Astrocyte of the cerebellum (primary cell): Measurements from ENCODE around the gene AKNA.
A peak's percentile ranks its signal among the peaks of the same experiment; 100 is the strongest.

Source experiments
- DNase-seq: peaks from one replicate; pipeline ENCODE4 v3.0.0-alpha.2; 2011; ENCODE audit warnings: low read depth
- H3K4me3 ChIP-seq: 2 replicates; pipeline ENCODE4 v1.5.1; 2011; ENCODE audit warnings: mild to moderate bottlenecking, low read depth, low read length, moderate library complexity
- CTCF ChIP-seq: IDR thresholded peaks from 2 replicates; pipeline ENCODE4 v1.5.1; 2012; ENCODE audit warnings: low read length, low read depth, moderate library complexity, mild to moderate bottlenecking; ENCODE audit errors: missing control alignments
- in situ Hi-C: cut with HindIII; loops from 2 replicates; pipeline ENCODE4 v1.10.0; 2017; ENCODE audit warnings: low sequenced_read_pairs

AKNA gene

DNA sequence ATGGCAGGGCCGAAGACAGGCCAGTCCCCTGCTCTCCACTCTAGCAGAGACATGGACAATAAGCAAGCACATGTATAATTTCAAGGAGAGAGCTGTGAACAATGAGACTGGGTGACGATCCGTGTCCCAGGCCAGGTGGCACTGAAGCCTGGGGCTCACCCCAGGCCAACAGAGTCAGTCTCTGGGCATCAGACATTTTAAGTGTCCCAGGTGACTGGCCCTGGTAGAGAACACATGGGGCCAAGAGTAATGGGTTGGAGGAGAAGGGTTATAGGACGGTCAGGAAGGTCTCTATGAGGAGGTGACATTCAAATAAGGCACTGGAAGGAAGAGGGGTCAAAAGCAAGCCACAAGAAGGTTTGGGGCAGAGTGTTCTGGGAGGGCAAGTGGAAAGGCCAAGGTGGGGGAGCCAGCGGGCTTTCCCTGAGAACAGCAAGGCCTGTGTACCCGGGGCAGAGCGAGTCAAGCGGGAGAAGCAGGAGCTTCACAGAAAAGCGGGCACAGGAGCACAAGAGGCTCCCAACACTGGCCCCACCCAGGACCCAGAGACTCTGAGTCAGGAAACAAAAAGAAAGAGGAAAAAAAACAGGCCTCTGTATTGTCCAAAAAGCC lies 1.1 kb upstream of the AKNA start:
- DNase-seq = no peak
- no peak overlapping the region for H3K4me3 ChIP-seq
- in situ Hi-C loops = no loop called here
- no peak for TF ChIP-seq CTCF

DNA sequence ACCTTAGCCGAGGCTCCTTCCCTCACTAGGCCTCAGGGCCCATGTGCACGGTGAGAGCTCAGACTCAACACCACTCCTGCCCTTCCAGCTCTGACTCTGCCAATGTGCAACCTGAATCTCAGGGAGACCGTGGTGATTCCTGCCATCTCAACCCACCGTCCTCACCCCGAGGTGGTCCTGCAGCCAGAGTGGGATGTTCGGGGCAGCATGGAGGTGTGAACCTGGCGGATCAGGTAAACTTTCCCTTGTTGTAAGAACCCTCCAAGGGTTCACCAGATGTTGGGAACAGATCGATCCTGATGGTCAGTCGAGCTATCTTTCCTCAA lies 538 bp upstream of the AKNA start:
- in situ Hi-C loops = no loop called here
- DNase-seq = no peak
- peak overlapping the region; percentile 51 for H3K4me3 ChIP-seq
- no peak for TF ChIP-seq CTCF

DNA sequence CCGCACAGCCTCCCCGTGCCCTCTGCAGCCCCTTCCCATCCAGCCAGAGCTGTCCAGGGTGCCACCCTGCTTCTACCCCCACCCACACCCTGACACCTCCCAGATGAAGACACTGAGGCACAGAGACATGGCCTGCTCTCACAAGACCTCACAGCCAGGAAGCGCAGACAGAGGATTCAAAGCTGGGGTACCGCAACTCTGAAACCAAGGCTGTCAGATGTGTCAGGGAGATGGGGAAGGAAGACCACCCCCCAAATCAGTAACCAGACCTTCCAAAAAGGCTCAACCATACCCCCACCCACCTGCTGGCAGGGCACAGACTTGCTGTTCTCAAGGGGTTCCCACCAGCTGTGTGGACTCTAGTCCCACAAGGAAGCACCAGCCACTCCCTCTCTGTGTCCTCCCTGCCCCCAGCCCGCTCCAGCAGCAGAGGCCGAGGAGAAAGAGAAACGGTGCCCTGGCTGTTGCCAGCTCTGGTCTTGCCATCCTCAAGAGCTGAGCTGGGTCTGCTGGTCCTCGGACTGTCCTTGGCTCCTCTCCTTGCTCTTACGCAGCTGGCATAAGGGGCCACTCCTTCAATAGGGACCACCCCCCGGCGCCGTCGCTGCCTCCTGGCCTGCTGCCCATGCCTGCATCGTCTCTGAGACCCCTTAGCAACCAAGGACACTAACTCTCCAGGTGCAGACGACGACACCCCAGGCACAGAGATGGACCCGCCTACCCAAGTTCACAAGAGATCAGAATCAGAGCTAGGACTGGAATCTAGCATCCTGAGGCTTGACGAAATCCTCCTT lies 699 bp downstream of the AKNA start:
- no peak for DNase-seq
- TF ChIP-seq CTCF = no peak
- in situ Hi-C loops = no loop called here
- H3K4me3 ChIP-seq = peak overlapping the region; percentile 51

GRCh38 chr9:114386361-114386885 lies 1.4 kb downstream of the AKNA start:
- in situ Hi-C loops = no loop called here
- H3K4me3 ChIP-seq = peak overlapping the region; percentile 51
- no peak for TF ChIP-seq CTCF
- DNase-seq = no peak

DNA sequence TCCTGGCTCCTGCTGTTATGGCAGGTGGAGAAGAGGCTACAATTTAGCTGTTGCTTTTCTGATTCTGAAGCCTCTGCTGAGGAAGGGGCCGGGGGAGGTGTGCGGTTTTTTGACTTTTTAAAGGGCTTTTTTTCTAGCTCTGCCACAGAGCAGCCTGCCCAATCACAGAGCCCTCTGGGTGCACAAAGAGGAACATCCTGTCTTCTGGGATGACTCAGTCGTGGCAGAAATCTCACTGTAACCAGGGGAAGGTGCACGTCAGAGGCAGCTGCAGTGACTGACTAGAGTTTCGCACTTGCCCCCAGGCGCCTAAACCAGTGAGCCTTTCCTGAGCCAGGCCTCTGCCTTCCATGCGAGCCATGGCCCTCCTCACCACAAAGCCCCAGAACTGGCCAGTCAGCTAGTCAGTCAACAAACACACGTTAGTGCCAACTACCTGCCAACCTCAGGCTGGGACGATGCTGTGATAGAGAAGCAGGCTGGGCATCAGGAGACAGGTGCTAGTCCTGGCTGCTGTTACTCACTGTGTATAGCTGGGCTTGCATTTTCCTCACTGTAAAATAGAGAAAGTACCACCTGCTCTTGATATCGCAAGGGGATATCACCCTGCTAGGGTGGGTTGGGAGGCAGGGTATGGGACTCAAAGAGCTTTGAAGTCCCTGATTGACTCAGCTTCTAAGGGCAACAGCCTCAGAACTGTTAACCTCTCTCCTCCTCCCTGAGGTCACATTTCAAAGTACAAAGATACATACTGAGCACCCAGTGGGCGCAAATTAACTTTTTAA lies 2.2 kb downstream of the AKNA start:
- DNase-seq = peak; percentile 58
- TF ChIP-seq CTCF = no peak
- no peak overlapping the region for H3K4me3 ChIP-seq
- in situ Hi-C loops = no loop called here

GRCh38 chr9:114384836-114385396 lies 2.9 kb downstream of the AKNA start:
- DNase-seq = no peak
- in situ Hi-C loops = no loop called here
- no peak for TF ChIP-seq CTCF
- H3K4me3 ChIP-seq = no peak overlapping the region
